G401.6 (cell line): ENCODE results near the gene MAL.

Experiments
- FAIRE-seq: peaks from 2 replicates; lab custom pipeline; 2012; peaks lifted over from hg19 to GRCh38; lab: Jason Lieb, UNC

MAL gene

DNA sequence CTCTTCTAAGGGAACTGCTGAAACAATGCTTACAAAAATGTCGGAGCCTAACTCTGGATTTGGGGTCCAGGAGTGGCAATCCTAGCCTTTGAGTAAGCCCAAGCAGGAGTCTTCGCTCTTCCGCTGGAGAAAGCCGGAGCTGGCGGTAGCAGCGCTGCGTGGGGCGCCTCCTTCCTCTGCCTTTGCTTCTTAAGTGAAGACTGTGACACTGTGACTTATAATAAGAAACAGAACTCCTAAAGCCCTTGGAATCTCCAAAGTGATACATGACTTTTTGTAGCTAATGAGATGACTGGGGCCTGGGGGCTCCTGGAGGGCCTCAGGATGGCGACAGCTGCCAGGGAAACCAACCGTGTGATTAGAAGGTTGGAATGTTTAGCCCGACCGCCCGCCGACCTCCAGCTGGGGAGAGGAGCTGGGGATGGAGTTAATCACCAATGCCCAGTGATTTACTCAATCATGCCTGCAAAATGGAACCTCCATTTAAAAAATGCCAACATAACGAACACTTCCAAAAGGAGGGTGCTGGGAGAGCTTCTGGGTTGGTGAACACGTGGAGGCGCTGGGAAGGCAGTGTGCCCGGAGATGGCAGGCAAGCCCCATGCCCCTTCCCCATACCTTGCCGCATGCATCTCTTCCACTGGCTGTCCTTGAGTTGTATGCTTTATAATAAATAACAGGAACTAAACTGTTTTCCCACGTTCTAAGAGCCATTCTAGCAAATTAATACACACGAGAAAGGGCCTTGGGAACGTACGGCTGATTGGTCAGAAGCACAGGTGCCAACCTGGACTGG is 29.0 kb upstream of the MAL start:
- no peak for FAIRE-seq

DNA sequence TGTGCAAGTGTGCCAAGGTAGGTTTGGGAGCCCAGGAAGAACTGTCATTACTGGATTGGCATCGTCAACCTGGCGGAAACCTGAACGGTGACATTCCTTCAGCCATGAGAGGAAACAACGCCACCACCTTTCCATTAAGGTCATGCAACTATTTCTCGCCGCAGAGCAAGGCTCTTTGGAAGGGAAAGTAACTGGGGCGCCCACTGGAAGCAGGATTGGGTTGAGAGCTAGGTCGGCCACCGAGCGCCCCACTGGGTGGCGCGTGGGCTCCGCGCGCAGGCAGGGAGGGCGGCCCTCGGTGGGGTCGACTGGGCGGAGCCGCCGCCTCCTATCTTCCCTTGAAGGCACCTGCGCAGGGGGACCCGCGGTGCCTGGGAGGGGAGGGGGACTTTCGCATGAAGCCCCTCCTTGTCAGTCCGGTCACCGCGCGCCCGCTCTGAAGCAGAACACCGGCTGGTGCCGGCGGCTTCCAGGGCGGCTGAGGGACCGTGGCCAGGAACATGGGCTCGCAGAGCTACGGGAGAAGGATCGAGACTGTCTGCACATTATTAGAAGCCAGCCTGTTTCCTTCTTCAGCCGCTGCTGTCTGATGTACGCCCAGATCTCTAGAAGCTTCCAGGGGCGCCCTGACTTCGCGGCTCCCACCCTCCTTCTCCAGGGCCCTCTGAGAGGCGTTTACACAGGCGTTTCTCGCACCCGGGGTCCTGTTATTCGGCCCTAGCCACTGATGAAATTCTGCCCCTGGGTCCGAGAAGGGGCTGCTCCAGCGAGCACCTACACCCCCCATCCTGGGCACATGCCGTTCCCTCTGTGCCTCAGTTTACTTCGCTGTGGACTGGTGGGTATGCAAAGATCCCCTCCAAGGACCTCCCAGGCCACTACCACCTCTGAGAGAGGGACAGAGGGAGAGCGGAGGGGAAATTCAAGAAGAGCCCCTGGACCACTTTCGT is 27.3 kb upstream of the MAL start:
- FAIRE-seq = no peak

DNA sequence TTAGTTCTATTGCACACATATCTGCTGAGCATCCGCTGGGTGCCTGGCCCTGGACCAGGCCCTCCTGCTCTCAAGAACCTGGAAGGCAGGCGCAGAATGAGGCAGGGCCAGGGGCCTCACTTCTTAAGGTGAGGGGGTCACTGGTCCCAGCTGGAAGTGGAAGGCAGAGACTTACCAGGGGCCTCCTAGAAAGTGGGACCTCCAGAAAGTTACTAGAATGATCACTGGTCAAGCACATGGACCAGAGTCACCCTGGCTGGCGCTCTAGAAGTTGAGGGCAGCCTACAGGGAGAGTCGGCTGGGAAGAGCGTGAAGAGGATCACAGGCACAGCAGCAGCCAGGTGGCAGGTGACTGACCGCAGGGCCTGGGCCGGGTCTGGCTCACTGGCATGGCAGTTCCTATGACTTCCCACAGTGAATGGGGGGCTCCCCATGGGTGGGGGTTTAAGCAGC is 26.1 kb upstream of the MAL start:
- FAIRE-seq = no peak

DNA sequence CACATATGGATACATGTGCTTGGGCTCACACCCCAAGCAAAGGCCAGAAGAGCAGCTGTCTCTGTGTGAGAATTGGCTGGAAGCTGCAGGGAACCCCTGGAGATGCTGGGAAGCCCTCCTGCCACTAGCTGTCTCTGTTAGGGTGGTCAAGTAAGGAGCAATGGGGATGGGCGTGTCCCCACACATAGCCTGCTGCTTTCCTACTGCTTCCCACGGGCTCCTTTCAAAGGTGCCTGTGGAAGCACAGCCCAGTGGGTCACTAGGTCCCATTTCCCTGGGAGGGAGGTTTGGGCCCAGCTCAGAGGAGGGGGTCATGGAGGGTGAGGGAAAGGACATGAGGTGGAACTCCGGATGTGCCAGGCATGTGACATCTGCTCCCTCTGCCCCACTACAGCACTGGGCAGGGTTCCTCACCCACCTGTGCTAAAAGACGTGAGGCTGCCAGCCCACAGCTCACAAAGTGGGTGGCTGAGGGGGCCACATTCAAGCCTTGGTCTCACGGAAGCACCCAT is 24.4 kb upstream of the MAL start:
- no peak for FAIRE-seq

DNA sequence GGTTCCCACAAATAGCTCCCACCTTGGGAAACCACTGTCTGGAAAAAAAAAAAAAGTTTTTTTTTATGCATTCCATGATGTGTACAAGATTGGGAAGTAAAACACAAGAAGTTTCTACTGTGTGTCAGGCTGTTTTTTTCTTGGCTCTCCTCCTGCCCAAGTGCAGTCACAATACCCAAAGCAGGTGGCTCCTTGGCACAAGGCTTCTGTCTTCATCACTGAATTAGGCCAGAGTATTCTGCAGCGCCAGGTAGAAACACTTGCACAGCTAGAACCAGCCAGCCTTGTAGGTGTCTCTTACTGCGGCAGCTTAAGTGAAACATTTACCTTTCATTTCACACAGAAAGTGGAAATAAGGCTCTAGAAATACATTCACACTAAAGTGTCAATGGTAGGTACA is 23.8 kb upstream of the MAL start:
- FAIRE-seq = no peak

DNA sequence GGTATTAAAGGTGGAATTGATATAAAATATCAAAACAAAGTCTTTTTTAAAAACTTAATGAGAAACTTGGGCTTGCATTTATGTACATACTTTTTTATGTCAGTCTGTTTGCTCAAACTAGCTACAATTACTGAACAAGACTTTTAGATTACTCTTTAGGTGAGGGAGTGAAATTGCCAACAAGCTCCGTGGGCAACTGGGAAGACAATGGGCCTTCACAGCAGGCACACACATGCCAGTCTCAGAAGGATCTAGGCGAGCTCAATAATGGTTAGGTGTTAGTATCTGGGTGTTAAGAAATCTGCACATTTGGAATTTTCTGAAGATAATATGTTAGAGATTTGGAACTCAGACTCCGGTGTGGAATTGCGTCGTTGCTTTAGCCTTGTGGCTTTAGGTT is 23.0 kb upstream of the MAL start:
- FAIRE-seq = no peak

DNA sequence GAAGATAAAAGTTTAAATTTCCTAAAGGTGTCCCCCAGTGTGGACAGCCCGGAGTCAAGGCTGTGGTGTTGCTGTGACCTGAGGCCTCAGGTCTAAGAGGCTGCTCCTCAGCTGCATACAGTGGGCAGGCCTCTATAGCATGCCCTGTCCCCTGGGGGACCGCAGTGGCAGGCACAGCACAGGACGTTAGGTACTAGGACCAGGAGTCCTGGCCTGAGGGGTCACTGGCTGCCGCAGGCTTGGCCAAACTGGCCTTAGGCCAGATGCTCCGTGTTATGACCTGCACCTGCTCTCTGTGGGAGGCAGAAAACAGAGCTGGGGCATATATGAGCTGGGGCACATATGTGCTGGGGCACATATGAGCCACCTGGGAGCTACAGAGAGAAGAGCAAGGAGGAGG is 21.2 kb upstream of the MAL start:
- no peak for FAIRE-seq

DNA sequence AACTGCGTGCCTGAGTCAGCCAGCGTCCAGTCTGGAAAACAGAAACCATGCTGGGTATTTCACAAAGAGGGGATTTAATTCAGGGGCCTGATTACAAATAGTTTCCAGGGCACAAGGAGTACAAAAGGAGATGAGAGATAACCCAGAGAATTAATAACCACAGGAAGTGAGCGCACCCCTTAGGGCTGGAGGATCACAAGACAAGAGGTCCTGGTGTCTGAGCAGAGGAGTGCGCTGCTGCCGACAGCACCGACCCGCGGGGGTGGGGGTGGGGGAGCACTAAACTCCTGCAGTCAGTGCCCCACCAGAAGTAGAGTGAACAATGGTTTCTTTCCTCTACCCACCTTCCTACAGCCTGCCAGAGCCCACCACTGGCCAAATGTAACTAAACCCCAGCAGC is 20.8 kb upstream of the MAL start:
- no peak for FAIRE-seq

DNA sequence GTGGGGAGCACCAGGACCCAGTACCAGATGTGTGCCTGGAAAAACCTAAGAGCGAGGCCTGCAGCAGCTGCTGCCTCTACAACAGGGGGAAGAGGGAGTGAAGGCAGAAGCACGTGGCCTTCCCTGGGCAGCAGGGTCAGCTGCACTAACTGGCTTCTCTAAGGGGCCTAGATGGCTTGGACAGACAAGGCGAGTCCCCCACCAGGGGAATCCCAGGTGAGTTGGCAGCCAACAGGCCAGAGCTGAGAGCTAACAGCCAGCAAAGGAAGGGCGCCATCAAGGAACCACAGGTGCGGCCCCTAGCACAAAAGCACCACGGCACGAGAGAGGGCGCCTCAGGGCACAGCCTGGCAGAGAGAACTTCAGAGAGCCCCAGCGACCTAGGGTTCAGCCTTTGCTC is 19.8 kb upstream of the MAL start:
- FAIRE-seq = no peak

DNA sequence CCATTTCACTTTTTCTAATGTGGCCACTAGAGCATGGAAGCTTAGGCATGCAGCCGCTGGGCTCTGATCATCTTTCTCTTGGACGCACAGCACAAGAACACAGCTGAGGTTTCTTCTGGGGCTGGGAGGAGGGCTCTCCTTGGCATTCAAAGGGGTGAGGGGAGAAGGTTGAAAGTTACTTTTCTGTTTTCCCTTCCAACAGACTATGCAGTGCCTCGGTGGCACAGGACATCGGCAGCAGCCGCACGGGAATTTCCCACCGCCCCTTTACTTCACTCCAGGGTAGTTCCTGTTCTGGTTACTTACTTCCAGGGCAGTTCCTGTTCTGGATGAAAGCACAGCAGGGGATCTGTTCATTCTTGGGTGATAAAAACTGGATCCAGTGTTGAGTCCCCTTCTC is 18.9 kb upstream of the MAL start:
- FAIRE-seq = no peak

DNA sequence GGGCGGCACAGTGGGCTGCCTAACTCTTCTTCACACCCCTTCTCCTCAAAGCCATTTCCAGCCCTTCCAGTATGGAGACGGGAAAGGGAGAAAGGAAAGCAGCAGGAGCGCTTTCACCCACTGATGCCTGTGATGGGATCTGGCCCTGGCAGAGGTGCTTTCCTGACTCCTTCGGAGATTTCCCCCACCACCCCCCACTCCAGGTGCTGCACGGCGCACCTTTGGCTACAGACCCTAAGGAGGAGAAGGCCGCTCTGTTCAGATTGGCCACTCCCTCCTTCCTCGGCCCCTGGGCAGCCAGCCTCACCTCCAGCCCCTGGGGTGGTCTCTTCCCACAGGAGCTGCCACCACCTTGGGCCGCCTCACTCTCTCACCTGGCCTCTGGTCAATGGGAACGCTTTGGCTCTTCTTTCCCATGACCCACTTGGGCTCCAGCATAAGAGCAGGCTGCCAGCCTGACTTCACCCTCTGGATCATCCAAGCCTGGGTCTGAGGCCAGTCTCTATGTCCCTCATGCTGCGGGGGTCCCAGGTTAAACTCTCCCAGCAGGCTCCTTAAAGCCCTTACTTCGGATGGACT is 18.4 kb upstream of the MAL start:
- FAIRE-seq = no peak

DNA sequence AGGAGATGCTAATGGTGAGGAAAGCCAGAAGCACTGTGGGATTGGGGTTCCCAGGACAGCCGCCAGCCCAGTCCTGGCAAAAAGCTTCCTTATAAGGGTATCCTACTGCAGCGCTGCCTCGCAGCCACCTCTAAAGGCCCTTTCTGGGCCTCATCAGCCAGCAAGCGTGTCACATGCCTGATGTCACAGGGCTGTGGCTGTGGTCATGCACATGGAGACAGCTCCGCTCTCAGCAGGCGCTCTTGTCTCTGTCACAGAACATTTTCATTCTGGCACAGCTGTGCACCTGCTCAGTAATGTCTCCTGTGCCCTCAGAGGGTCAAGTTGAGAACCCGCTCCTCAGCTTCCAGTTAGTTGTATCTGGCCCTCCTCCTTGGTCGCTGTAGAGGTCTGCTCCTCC is 17.7 kb upstream of the MAL start:
- FAIRE-seq = no peak

DNA sequence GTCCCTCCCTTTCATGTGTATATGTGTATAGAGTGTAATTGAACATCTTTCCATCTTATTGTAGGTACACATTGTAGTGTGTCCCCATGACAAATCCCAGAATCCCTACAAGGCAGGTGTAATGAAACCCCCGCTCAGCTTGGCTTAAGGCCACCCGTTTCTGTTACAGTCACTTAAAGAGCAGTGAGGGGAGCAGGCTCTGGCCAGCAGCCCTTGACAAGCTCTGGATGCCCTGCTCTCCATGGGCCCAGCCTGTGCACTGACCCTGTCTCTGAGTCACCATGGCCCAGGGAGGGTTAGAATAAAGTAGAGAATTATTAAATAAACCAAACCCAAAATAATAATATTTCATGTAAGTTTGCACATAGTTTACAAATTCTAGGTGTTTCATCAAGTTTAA is 17.2 kb upstream of the MAL start:
- no peak for FAIRE-seq

DNA sequence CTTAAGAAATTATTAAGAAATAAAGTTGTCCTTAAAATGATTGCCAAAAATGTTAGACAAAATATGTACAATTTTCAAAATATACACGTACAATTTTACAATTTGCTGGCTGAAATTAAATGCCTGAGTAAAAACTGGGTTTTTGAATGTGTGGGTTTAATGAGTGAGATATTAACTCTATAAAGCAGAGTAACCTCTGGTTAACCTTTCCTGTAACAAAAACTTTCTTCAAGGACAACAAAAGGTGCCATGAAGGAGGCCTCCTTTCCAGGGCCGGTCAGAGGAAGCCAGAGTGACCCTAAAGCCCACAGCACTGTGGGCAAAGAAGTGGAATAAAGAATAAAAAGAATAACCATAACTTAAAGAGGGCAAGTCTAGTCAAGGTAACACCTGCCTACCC is 16.5 kb upstream of the MAL start:
- FAIRE-seq = no peak

DNA sequence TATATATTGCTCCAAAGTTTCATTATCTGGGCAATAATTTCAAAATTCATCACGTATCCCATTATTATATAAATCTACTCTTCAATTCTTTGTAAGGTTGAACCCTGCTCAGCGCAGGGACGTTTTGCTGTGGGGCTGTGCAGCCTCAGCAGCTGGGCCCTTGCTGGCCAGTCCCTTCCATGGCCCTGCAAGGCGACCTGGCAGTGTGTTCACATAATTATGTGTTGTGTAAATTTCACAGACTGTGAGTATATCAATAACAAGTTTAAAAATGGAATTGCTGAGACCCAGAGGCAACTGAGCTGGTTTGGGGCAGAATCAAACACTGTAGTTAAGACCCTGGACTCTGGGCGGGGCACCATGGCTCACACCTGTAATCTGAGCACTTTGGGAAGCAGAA is 16.1 kb upstream of the MAL start:
- FAIRE-seq = no peak

DNA sequence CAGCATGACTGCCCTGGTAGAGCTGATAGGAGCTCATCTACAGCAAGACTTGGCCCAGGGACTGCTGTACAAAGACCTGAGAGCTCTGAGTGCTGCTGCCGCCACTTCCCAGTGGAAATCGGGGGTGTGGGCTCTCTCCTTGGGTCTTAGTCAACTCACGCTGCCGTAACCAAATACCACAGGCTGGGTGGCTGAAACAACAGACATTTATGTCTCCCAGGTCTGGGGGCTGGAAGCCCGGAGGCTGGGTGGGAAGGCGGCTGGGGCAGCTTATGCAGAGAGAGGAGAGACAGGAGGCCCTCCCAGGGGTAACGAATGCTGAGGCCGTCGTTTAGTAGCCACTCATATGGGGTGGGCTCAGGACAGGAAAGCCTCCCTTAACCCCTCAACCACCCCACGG is 15.4 kb upstream of the MAL start:
- no peak for FAIRE-seq

DNA sequence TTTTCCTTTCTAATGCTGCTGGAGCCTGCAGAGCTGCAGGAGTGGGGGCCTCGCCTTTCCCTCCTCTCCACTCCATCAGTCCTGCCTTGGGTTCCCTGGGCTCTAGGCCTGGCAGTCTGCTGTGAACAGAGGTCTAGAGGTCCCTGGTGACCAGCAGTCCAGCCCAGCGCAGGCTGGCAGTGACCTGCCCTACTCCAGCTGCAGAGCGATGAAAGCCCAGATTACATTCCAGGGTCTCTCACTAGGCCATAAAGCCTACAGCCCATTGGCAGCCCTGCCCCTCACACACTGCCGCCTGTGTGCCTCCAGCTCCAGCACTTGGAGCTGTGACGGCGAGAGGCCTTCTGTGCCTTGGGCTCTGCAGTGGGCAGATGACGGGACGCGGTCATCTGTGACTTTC is 14.8 kb upstream of the MAL start:
- FAIRE-seq = no peak

DNA sequence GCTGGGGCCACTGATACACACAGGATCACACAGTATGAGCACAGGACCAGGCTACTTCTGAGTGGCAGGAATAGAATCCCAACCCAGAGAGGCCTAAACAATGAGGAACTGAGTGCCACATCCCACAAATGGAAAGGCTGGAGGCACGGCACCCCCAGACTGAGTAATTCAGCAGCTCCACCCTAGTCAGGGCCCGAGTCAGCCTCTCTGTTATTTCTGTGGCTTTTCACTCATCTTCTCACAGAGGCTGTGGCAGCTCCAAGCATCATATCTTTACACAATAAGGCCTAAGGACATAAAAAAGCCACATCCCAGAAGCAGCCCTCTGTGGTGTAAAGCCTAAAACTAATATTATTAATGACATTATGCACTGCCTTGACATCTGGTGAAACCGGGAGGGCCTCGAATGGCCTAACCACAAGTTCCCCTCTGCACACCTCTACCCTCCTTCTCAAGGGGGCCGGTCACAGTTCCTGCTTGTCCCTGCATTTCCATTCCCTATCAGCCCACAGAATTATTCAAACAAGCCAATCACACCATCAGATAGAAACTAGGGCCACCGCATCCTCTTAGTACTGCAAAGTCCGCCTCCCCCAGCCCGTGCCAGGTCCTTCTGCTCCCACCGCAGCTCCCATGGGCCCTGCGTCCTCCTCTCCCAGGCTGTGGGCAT is 12.5 kb upstream of the MAL start:
- FAIRE-seq = no peak

DNA sequence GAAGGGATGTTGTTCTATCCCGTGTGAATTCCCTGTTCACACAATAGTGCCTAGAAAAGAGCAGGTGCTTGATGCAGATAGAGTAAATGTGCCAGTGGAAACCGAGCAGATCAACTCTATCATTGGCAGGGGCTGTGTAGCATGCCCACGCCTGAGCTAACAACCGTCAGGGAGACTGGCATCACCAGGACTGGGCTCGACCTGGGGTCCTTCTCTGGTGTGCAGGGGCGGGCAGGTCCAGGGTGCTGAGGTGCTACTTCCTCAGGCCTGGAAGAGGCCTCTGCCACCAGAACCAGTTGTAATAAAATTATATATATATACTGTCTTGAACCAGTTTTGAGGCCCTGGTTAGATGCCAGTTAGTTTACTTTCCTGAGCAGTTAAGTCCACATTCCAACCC is 11.8 kb upstream of the MAL start:
- FAIRE-seq = no peak

DNA sequence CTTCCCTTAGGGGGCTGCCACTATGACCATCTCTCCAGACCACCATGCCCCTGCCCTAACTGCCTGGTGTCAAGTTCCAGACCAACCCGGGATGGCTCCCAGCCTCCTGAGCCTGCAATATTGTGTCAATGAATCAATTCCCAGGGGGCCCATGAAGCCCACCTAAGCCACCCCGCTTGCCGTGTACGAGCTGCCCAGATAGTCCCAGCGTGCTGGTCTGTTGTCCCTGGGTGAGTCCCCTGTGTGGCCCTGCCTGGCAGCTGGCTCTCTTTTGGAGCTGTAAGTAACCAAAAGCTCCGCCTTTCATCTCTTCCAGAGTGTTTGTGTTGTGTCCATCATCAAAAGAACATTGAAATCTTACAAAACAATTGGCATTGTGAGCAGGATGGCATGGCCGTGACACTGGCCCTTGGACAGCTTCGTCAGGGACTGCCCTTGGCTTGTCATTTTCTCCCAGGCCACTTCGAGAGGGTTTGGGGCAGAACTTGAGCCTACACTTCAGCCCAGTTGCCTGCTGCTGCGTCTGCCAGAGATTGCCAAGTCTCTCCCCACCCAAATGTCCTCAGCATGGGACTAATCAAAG is 11.3 kb upstream of the MAL start:
- no peak for FAIRE-seq

DNA sequence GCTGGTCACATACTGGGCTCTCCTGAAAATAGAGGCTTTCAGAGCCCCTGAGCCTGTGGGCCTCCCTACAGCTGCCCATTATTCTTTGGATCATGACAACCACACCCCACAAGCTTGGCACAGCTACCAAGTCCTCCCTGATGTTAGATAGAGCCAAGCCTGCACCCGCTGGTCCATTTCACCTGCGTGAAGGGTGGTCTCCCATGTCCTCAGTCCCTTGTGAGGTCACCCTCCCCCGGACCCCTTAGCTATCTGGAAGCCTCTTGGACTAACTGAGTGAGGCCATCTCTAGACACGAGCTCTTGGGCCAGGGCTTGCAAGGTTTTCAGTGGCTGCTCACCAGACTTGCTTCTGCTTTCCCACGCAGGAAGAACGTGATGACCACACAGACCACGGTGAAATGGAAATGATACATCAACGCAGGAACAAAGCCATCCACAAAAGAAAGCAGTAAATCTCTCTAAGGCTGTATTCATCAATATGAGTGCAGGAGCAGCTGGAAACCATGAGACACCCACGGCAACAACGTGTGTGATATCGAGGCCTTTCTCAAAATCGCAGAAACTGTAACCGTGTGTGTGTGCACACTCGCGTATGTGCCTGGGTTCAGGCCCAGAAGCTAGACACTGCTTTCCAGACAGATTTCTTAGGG is 10.1 kb upstream of the MAL start:
- FAIRE-seq = no peak

DNA sequence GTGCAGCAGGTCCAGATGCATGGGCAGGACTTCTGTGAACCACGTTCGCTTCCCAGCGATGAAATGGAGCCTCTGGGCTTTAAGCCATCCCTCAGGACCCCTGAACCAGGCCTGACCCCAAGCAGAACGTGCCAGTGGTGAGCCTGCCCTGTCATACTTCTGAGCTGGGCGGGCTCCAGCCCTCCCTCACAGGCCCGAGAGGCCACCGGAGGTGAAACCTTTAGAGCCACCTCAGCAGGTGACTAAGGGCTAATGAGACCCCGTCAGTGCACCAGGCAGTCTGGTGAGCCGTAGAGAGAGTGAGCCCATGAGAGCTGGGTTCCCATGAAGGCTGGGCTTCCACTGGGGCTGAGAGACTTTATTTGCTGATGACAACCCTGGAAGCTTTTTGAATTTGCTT is 8.9 kb upstream of the MAL start:
- FAIRE-seq = no peak
